DOHH2 (cell line): ENCODE data around the gene MMS22L.
"Not testable (repeated sequence)": the region's sequence is repeated elsewhere in the genome, so short reads cannot be mapped to it uniquely, and the experiment has no call there.

Experiments
- H3F3A ChIP-seq: fragments of 200-600 bp; sonication (generic), shearing (Covaris generic); 2 replicates; pipeline ENCODE4 v1.6.0; 2016; ENCODE audit warnings: antibody characterized with exemption, mild to moderate bottlenecking; ENCODE audit not compliant: control insufficient read depth, insufficient read depth
- H3K27ac ChIP-seq: fragments of 200-600 bp; sonication (generic); 2 replicates; pipeline ENCODE4 v1.5.1; 2014; ENCODE audit warnings: low read depth, mild to moderate bottlenecking, low read length, moderate library complexity
- H3K27me3 ChIP-seq: fragments of 200-600 bp; sonication (generic); 2 replicates; pipeline ENCODE4 v1.6.1; 2014; ENCODE audit warnings: mild to moderate bottlenecking, low read length, mixed read lengths; ENCODE audit not compliant: control insufficient read depth
- H3K36me3 ChIP-seq: fragments of 200-600 bp; sonication (generic); 2 replicates; pipeline ENCODE4 v1.6.1; 2014; ENCODE audit warnings: mild to moderate bottlenecking, low read length, moderate library complexity, mixed read lengths; ENCODE audit not compliant: control insufficient read depth
- H3K4me1 ChIP-seq: fragments of 200-600 bp; sonication (generic); 2 replicates; pipeline ENCODE4 v1.6.1; 2014; ENCODE audit warnings: mild to moderate bottlenecking, low read length, mixed read lengths; ENCODE audit not compliant: control insufficient read depth
- H3K4me2 ChIP-seq: fragments of 200-600 bp; sonication (generic); 2 replicates; pipeline ENCODE4 v1.6.0; 2014; ENCODE audit warnings: mild to moderate bottlenecking, low read length, moderate library complexity
- H3K4me3 ChIP-seq: fragments of 200-600 bp; sonication (generic); 2 replicates; pipeline ENCODE4 v1.5.1; 2014; ENCODE audit warnings: mild to moderate bottlenecking, low read length, mixed read lengths
- H3K79me2 ChIP-seq: fragments of 200-600 bp; sonication (generic); 2 replicates; pipeline ENCODE4 v1.6.1; 2014; ENCODE audit warnings: mild to moderate bottlenecking, low read length, mixed read lengths; ENCODE audit not compliant: control insufficient read depth
- H3K9me2 ChIP-seq: fragments of 200-600 bp; sonication (generic); replicated peaks from 2 replicates; pipeline ENCODE4 v1.6.1; 2014; ENCODE audit warnings: mild to moderate bottlenecking, low read length, mixed read lengths; ENCODE audit not compliant: control insufficient read depth
- H3K9me3 ChIP-seq: fragments of 200-600 bp; sonication (generic); 2 replicates; pipeline ENCODE4 v1.6.1; 2014; ENCODE audit warnings: antibody characterized with exemption, low read length, mixed read lengths; ENCODE audit not compliant: control insufficient read depth, insufficient read depth
- H4K20me1 ChIP-seq: fragments of 200-600 bp; sonication (generic); 2 replicates; pipeline ENCODE4 v1.6.0; 2014; ENCODE audit warnings: low read depth, mild to moderate bottlenecking, antibody characterized with exemption, low read length, moderate library complexity; ENCODE audit not compliant: control insufficient read depth, insufficient read depth
- EZH2phosphoT487 ChIP-seq: fragments of 200-600 bp; sonication (generic); IDR thresholded peaks from 2 replicates; pipeline ENCODE4 v1.6.1; 2017; ENCODE audit warnings: borderline replicate concordance, mild to moderate bottlenecking, antibody characterized with exemption, low read length, moderate library complexity, mixed read lengths
- TF ChIP-seq, protein P1 (sequence below): fragments of 200-600 bp; sonication (generic); IDR thresholded peaks from one replicate; pipeline ENCODE4 v1.5.1; 2014; ENCODE audit warnings: antibody characterized with exemption, mild to moderate bottlenecking, low read depth, low read length; ENCODE audit not compliant: poor library complexity, severe bottlenecking

The MMS22L gene

DNA sequence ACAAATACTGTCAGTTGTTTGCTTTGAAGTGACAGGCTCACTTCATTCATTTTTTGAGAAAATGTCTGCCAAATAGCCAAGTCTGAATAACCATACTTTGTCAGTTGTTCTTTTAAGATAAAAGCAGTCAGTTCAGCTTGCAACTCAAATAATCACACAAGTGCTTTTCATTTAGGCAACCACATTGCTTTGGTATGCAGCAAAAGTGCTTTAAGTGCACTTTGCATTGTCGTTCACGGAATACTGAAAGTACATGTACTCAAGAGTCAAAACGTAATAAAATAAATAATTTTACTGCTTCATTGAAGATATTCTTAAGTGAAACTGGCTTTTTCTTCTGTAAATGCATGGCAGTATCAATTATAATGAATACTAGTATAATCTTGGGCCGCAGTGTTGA lies 107.2 kb downstream of the MMS22L start:
- Histone ChIP-seq H3K27ac (no peak overlapping the region), H3K79me2 (no peaks in the 10 kb centered on the region), H3K36me3 (peaks cover 48% of the 10 kb centered on the region), H3F3A (no peaks in the 10 kb centered on the region), H3K4me1 (no peaks in the 10 kb centered on the region), H3K9me2 (no peaks in the 10 kb centered on the region), H3K27me3 (no peaks in the 10 kb centered on the region), H3K4me3 (no peak overlapping the region), H3K4me2 (no peak overlapping the region), H3K9me3 (no peaks in the 10 kb centered on the region), H4K20me1 (no peaks in the 10 kb centered on the region)
- no peak for TF ChIP-seq EZH2phosphoT487
- TF ChIP-seq, protein P1, sequence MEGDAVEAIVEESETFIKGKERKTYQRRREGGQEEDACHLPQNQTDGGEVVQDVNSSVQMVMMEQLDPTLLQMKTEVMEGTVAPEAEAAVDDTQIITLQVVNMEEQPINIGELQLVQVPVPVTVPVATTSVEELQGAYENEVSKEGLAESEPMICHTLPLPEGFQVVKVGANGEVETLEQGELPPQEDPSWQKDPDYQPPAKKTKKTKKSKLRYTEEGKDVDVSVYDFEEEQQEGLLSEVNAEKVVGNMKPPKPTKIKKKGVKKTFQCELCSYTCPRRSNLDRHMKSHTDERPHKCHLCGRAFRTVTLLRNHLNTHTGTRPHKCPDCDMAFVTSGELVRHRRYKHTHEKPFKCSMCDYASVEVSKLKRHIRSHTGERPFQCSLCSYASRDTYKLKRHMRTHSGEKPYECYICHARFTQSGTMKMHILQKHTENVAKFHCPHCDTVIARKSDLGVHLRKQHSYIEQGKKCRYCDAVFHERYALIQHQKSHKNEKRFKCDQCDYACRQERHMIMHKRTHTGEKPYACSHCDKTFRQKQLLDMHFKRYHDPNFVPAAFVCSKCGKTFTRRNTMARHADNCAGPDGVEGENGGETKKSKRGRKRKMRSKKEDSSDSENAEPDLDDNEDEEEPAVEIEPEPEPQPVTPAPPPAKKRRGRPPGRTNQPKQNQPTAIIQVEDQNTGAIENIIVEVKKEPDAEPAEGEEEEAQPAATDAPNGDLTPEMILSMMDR, result no peak

DNA sequence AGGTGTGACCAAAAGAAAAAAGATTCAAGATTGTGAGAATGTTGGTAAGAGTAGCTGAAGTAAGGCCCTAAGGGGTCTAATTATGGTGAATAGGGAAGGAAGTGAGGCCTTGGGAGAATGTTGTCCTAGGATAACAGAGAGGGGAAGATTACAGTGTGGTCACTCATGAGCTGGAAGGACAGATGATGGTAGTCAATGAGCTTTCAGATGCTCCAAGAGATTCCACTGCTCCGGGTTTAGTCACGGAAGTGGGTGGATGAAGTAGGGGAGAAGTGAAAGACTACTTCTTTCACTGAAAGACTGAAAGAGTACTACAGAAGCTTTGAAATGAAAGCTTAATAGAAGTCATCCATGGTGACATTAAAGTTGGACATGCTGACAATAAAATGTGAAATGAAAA lies 108.5 kb downstream of the MMS22L start:
- Histone ChIP-seq H3K4me3 (no peak overlapping the region), H3K27me3 (no peaks in the 10 kb centered on the region), H3K4me2 (no peak overlapping the region), H3K36me3 (peaks cover 42% of the 10 kb centered on the region), H3K9me2 (no peaks in the 10 kb centered on the region), H3K9me3 (no peaks in the 10 kb centered on the region), H3K4me1 (no peaks in the 10 kb centered on the region), H3K27ac (no peak overlapping the region), H3K79me2 (no peaks in the 10 kb centered on the region), H4K20me1 (no peaks in the 10 kb centered on the region), H3F3A (no peaks in the 10 kb centered on the region)
- no peak for TF ChIP-seq EZH2phosphoT487
- TF ChIP-seq, protein P1, result no peak

DNA sequence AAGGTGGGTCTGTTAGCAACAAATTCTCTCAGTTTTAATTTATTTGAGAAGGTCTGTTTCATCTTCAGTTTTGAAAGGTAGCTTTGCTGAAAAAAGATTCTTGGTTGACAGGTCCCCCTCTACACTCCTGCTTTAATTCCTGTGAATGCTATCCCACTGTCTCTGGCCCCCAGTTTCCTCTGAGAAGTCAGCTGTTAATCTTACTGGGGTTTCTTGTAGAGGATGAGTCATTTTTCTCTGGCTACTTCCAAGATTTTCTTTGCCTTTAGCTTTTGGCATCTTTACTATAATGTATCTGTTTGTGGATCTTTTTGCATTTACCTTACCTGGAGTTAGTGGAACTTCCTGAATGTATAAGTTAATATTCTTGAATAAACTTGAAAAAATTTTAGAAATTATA lies 122.7 kb downstream of the MMS22L start:
- Histone ChIP-seq H3K4me3 (no peak overlapping the region), H3F3A (no peaks in the 10 kb centered on the region; the same call in 1 of the 2 replicates), H4K20me1 (no peaks in the 10 kb centered on the region), H3K9me2 (no peaks in the 10 kb centered on the region), H3K4me2 (no peak overlapping the region), H3K9me3 (no peaks in the 10 kb centered on the region; the same call in 1 of the 2 replicates), H3K79me2 (no peaks in the 10 kb centered on the region), H3K27me3 (no peaks in the 10 kb centered on the region), H3K27ac (no peak overlapping the region), H3K36me3 (peaks cover 47% of the 10 kb centered on the region), H3K4me1 (no peaks in the 10 kb centered on the region)
- TF ChIP-seq, protein P1, result no peak
- TF ChIP-seq EZH2phosphoT487, result no peak

DNA sequence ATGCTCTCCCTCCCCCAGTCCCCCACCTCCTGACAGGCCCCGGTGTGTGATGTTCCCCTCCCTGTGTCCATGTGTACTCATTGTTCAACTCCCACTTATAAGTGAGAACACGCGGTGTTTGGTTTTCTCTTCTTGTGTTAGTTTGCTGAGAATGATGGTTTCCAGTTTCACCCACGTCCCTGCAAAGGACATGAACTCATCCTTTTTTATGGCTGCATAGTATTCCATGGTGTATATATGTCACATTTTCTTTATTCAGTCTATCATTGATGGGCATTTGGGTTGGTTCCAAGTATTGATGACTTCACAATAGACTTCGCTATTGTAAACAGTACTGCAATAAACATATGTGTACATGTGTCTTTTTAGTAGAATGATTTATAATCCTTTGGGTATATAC lies 127.6 kb downstream of the MMS22L start:
- H3K27me3 ChIP-seq, H4K20me1 ChIP-seq, H3K9me3 ChIP-seq, H3K79me2 ChIP-seq, H3F3A ChIP-seq, H3K9me2 ChIP-seq, H3K4me2 ChIP-seq, H3K4me3 ChIP-seq, H3K27ac ChIP-seq, H3K4me1 ChIP-seq: not testable (repeated sequence)
- peaks cover 28% of the 10 kb centered on the region for H3K36me3 ChIP-seq
